HFF-Myc (cell line): Measurements from ENCODE around the gene MLPH.

Experiments
- DNase-seq: peaks from one replicate; pipeline ENCODE4 v3.0.0-alpha.2; 2011; ENCODE audit warnings: low read depth; ENCODE audit errors: extremely low read depth
- H3K4me3 ChIP-seq: replicated peaks from 2 replicates; pipeline ENCODE4 v1.5.1; 2011; ENCODE audit warnings: low read depth, mild to moderate bottlenecking, control low read depth, low read length
- TF ChIP-seq, protein P1 (sequence below): IDR thresholded peaks from 2 replicates; pipeline ENCODE4 v1.5.1; 2012; ENCODE audit warnings: mild to moderate bottlenecking, low read depth, low read length, control low read depth; ENCODE audit errors: missing control alignments

Gene MLPH

GRCh38 chr2:237541243-237541642 lies 54.2 kb downstream of the MLPH start:
- TF ChIP-seq, protein P1, sequence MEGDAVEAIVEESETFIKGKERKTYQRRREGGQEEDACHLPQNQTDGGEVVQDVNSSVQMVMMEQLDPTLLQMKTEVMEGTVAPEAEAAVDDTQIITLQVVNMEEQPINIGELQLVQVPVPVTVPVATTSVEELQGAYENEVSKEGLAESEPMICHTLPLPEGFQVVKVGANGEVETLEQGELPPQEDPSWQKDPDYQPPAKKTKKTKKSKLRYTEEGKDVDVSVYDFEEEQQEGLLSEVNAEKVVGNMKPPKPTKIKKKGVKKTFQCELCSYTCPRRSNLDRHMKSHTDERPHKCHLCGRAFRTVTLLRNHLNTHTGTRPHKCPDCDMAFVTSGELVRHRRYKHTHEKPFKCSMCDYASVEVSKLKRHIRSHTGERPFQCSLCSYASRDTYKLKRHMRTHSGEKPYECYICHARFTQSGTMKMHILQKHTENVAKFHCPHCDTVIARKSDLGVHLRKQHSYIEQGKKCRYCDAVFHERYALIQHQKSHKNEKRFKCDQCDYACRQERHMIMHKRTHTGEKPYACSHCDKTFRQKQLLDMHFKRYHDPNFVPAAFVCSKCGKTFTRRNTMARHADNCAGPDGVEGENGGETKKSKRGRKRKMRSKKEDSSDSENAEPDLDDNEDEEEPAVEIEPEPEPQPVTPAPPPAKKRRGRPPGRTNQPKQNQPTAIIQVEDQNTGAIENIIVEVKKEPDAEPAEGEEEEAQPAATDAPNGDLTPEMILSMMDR: no peak
- DNase-seq: no peak
- H3K4me3 ChIP-seq: no peak overlapping the region

DNA sequence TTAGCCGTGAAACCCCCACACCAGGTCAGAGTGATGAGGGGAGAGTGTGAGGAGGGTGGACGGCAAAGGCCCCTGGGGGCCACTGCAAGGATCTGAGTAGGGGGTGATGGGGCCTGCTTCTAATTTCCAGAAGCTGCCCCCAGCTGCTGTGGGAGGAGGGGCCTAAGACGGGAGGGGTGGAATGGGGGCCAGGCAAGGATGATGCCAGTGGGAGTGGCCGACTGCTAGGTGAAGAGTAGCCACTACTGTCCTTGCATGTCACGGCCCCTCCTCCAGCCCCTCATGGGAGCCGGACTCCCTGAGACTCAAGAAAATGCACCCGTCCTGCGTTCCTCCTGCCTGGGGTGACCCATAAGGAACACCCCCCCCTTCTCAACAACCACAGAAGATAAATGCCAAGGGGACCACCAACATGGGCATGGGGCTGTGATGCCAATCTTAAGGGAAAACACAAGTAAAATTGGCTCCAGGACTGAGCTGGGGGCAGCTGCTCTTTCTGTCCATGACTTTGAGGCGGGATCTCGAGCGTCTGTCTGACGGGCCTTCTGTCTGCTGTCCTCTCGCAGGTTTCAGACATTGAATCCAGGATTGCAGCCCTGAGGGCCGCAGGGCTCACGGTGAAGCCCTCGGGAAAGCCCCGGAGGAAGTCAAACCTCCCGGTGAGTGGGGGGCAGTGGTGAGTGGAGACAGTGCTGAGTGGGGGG lies 55.1 kb downstream of the MLPH start:
- no peak for DNase-seq
- no peak overlapping the region for H3K4me3 ChIP-seq
- TF ChIP-seq, protein P1: no peak

- TF ChIP-seq, protein P1: no peak
- no peak overlapping the region for H3K4me3 ChIP-seq
- no peak for DNase-seq
These were observed 59.2 kb downstream of the MLPH start for GRCh38 chr2:237546040-237546875.

GRCh38 chr2:237546876-237547395 lies 59.9 kb downstream of the MLPH start:
- no peak for DNase-seq

GRCh38 chr2:237547841-237548416 lies 60.9 kb downstream of the MLPH start:
- DNase-seq: no peak
- TF ChIP-seq, protein P1: no peak
- H3K4me3 ChIP-seq: no peak overlapping the region

More at GRCh38 chr2:237546876-237547395, 59.9 kb downstream of the MLPH start:
- no peak overlapping the region for H3K4me3 ChIP-seq
- TF ChIP-seq, protein P1: no peak

GRCh38 chr2:237549216-237549615 lies 62.2 kb downstream of the MLPH start:
- DNase-seq: no peak
- TF ChIP-seq, protein P1: no peak
- no peak overlapping the region for H3K4me3 ChIP-seq
